SK-N-MC (cell line): Measurements from ENCODE around the gene ZNF516.

ENCODE experiments used
- DNase-seq: peaks from one replicate; pipeline ENCODE4 v3.0.0-alpha.2; 2011; ENCODE audit warnings: low read depth, low spot score
- H3K27ac ChIP-seq: fragments of 200-600 bp; sonication (generic); 2 replicates; pipeline ENCODE4 v1.5.1; 2016; ENCODE audit warnings: mixed run types
- H3K36me3 ChIP-seq: fragments of 200-600 bp; sonication (generic); 2 replicates; pipeline ENCODE4 v1.6.1; 2017; ENCODE audit warnings: antibody characterized with exemption, low read length, mixed read lengths; ENCODE audit not compliant: insufficient read depth
- H3K4me3 ChIP-seq: fragments of 200-600 bp; sonication (generic); 2 replicates; pipeline ENCODE4 v1.5.1; 2016
- H3K9ac ChIP-seq: fragments of 200-600 bp; sonication (generic); 2 replicates; pipeline ENCODE4 v1.8.0; 2017; ENCODE audit warnings: mixed run types, mixed read lengths; ENCODE audit not compliant: insufficient read length
- H3K9me3 ChIP-seq: fragments of 200-600 bp; sonication (generic); 2 replicates; pipeline ENCODE4 v1.6.1; 2017; ENCODE audit warnings: low read depth, mild to moderate bottlenecking, antibody characterized with exemption, low read length, moderate library complexity, mixed read lengths
- EZH2 ChIP-seq: fragments of 200-600 bp; sonication (generic); IDR thresholded peaks from one replicate; pipeline ENCODE4 v1.6.1; 2017; ENCODE audit warnings: antibody characterized with exemption
- FOXP2 ChIP-seq: optimal IDR thresholded peaks from 2 replicates; pipeline ENCODE3; 2011; ENCODE audit warnings: mild to moderate bottlenecking, moderate library complexity; ENCODE audit not compliant: insufficient read depth; ENCODE audit errors: extremely low read length, control extremely low read depth
- POLR2AphosphoS5 ChIP-seq: IDR thresholded peaks from 2 replicates; pipeline ENCODE4 v1.6.1; 2012; ENCODE audit warnings: mild to moderate bottlenecking, low read depth, low read length, borderline replicate concordance

Gene ZNF516

DNA sequence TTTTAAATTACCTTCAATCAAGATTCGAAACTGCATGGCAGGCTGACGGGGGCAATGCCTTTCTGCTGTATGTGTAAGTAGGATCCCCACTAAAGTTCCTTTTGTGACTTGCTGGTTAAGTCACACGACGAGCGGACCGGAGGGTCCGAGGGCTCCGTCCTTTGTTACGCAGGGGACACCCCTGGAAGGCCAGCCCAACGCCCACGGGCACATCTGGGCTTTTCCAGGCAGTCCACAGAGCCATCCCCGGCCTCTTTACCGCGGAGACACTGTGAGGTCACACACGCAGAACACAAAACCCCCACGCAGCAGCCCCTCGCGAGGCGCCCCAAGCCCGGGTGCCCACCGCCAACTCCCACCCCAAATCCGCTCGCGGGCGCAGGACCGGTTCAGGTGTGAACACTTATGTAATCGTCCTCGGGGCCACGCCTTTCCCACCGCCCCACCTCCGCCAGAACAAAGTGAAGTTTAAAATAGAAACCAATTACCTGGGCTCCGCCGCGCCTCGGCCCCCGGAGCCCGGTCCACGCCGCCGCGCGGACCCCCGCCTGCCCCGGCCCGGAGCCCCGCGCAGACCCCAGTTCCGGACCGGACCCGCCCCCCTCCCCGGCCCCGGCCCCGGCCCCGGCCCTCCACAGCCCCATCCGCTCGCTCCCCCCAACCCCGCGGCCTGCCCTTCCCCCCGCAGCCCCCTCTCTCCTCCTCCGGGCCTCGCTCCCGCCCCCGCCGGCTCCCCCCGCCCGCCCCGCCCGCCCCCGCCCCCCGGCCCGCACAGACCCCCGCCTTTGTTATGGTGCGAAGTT lies 4.2 kb downstream of the ZNF516 start:
- no peak for DNase-seq
- Histone ChIP-seq H3K27ac (no peak overlapping the region), H3K4me3 (peak overlapping the region; percentile 79), H3K9ac (peak overlapping the region; percentile 70), H3K36me3 (no peaks in the 10 kb centered on the region), H3K9me3 (no peaks in the 10 kb centered on the region)
- TF ChIP-seq FOXP2 (no peak), EZH2 (no peak), POLR2AphosphoS5 (no peak)

DNA sequence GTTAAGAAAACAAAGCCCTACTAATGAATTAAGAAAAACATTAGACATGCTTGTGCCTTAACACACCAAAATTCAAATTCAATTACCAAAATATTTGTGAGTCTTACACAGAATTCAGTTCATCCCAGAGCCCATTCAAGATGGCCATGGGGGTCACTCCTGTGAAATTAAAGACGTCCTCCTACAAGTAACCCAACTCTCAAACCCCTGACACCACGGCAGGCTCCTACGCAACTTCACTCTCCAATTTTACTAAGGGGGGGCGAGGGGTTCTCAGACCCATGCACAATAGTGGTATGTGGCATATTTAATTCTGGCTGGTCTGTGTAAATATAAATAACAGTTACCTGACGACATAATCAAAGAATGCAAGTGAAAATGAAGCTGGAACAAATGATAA lies 5.0 kb downstream of the ZNF516 start:
- TF ChIP-seq EZH2 (no peak), POLR2AphosphoS5 (no peak), FOXP2 (no peak)
- peak overlapping the region; percentile 79 for H3K4me3 ChIP-seq
- 0 out of 2 replicates have a peak overlapping the region, but pooled peaks have one; percentile 7 for H3K27ac ChIP-seq
- DNase-seq = no peak
- no peaks in the 10 kb centered on the region for H3K36me3 ChIP-seq
- H3K9me3 ChIP-seq = no peaks in the 10 kb centered on the region
- H3K9ac ChIP-seq = no peak overlapping the region

DNA sequence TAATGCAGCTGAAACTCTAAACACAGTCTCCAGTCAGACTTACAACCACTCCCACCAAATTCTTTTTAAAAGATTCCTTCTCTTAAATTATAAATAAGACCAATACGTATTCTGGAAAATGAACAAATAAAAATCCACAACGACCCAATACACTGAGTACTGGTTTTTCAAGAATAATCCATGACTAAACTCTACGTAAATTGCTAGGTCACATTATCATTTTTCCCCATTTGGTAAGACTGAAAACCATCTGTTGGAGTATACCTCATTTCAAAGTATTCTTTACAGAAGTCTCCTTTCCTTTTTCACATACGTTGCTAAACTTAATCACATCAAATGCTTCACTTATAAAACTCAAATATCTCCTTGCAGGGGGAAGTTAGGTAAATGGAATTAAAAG lies 6.0 kb downstream of the ZNF516 start:
- H3K36me3 ChIP-seq = no peaks in the 10 kb centered on the region
- peak overlapping the region; percentile 47 for H3K4me3 ChIP-seq
- H3K27ac ChIP-seq = peak overlapping the region; percentile 30; the same call in 1 of the 2 replicates
- H3K9me3 ChIP-seq = no peaks in the 10 kb centered on the region
- peak overlapping the region; percentile 57 for H3K9ac ChIP-seq
- DNase-seq = no peak
- TF ChIP-seq FOXP2 (no peak), EZH2 (no peak), POLR2AphosphoS5 (no peak)

DNA sequence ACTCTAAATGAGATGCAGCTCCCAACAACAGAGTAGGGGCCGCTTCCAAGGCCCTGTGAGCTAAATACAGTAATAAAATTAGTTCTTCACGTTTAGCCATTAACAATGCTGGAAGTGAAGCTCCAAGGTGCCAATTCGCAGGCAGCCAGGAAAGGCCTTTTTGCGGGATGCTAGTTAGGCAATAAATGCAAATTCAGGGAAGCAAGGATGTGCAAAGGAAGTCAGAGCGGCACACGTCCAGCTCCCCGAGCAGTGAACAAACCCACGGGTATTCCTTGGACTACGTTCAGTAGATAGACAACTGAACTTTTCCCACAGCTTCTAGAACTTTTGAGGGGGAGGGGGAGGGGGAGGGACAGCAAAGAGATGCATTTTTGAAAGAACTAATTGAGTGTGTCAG lies 6.9 kb downstream of the ZNF516 start:
- H3K27ac ChIP-seq = peak overlapping the region; percentile 25; the same call in 1 of the 2 replicates
- peak overlapping the region; percentile 47 for H3K4me3 ChIP-seq
- no peaks in the 10 kb centered on the region for H3K9me3 ChIP-seq
- TF ChIP-seq POLR2AphosphoS5 (no peak), EZH2 (no peak), FOXP2 (no peak)
- no peak overlapping the region for H3K9ac ChIP-seq
- no peaks in the 10 kb centered on the region; the same call in 1 of the 2 replicates for H3K36me3 ChIP-seq
- DNase-seq = no peak

DNA sequence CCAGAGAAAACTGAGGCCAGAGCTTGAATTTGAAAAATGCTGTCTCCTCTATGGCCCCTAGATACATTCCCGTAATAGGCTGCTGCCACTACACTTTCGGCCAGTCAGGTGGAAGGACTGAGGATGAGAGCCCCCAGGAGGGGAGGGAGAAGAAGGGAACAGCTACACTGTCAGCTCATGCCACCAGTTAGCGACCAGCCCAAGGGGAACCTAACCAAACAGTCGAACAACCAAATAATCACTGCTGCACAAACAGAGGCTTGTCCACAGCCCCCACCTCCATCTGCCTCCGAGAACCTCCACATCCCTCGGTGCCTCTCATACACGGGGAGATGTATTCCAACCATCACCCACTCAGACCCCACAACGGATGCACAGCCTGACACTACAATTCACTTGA lies 7.3 kb downstream of the ZNF516 start:
- DNase-seq = no peak
- H3K27ac ChIP-seq = peak overlapping the region; percentile 25; the same call in 1 of the 2 replicates

DNA sequence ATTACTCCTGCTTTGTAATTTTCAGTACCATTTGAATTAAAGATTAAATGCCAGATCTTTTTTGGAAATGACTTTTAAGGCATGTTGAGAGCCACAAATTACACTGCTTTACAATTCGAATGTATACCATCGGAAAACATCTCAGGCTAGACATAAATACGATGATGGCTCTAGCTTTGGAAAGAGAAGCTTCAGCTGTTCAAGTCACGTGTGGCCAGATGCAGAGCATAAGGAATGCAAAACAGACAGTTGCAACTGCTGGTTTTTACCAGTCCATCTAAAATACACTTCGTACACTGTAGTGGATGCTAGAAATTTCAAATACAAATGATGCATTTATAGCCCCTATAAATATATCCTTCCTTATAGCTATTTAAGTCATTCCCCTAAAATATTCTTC lies 8.0 kb downstream of the ZNF516 start:
- TF ChIP-seq POLR2AphosphoS5 (no peak), EZH2 (no peak), FOXP2 (no peak)
- peak overlapping the region; percentile 22; the same call in 1 of the 2 replicates for H3K27ac ChIP-seq
- no peak overlapping the region for H3K9ac ChIP-seq
- no peaks in the 10 kb centered on the region for H3K9me3 ChIP-seq
- no peak for DNase-seq
- H3K36me3 ChIP-seq = no peaks in the 10 kb centered on the region; the same call in 1 of the 2 replicates
- peak overlapping the region; percentile 48; the same call in 1 of the 2 replicates for H3K4me3 ChIP-seq

More for the DNA sequence above, 7.3 kb downstream of the ZNF516 start:
- H3K4me3 ChIP-seq = peak overlapping the region; percentile 47
- H3K9me3 ChIP-seq = no peaks in the 10 kb centered on the region
- no peak overlapping the region for H3K9ac ChIP-seq
- TF ChIP-seq EZH2 = no peak
- TF ChIP-seq FOXP2 = no peak
- no peak for TF ChIP-seq POLR2AphosphoS5
- H3K36me3 ChIP-seq = no peaks in the 10 kb centered on the region; the same call in 1 of the 2 replicates

DNA sequence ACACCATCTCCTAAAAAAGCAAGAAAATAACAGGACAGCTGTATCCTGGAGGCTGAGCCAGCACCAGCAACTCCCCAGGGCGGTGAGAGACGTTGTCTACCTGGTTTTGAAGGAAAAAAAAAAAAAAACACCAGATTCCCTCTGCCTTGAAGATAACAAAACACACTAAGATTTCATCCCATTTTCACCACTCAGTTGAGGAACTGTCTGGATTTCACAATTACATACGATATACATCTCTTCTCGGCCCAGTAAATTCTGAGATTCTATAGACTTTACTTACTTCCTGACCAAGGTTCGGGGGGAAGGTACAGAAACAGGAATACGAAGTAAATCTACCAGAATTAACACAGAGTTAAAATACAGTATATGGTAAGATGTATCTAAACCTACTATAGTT lies 8.5 kb downstream of the ZNF516 start:
- no peak for DNase-seq
- H3K36me3 ChIP-seq = no peaks in the 10 kb centered on the region; the same call in 1 of the 2 replicates
- H3K9ac ChIP-seq = no peak overlapping the region
- peak overlapping the region; percentile 48 for H3K4me3 ChIP-seq
- TF ChIP-seq FOXP2 (no peak), EZH2 (no peak), POLR2AphosphoS5 (no peak)
- H3K9me3 ChIP-seq = no peaks in the 10 kb centered on the region
- peak overlapping the region; percentile 22; the same call in 1 of the 2 replicates for H3K27ac ChIP-seq

DNA sequence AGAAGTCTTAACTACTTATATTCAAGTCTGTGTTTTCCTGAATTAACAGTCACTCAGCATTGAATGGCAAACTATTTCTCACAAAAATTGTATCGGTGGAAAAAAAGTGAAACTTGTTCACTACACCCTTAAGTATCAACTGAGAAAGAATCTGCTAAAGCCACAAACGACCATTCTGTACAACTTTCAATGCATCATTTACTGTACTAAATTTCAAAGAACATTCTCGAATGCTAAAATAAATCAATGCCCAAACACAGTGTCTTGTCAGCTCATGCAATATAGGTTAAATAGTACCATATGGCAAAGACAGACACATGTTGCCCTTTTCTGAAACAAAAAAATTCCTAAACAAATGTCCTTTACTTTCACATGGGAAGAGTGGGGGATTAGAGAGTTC lies 9.0 kb downstream of the ZNF516 start:
- TF ChIP-seq POLR2AphosphoS5 (no peak), EZH2 (no peak), FOXP2 (no peak)

More for the DNA sequence above, 9.0 kb downstream of the ZNF516 start:
- H3K27ac ChIP-seq = no peak overlapping the region; the same call in 1 of the 2 replicates
- no peaks in the 10 kb centered on the region; the same call in 1 of the 2 replicates for H3K36me3 ChIP-seq
- no peak overlapping the region for H3K9ac ChIP-seq
- DNase-seq = no peak
- peak overlapping the region; percentile 48 for H3K4me3 ChIP-seq
- H3K9me3 ChIP-seq = no peaks in the 10 kb centered on the region
